Aorta (tissue), 5 donors: ENCODE measurements around the gene UGGT2. TPM values are rescaled to one million over a fixed set of nuclear protein-coding genes. Genes with fewer than 3 reads are reported as not detected.
"Not testable (repeated sequence)": the region's sequence is repeated elsewhere in the genome, so short reads cannot be mapped to it uniquely, and the experiment has no call there.

Experiments used
- ATAC-seq: fragments of 200-7000 bp; cut with Tn5 transposase; one replicate; pipeline ENCODE4 v1.9.1; 2022; ENCODE audit warnings: moderate library complexity; ENCODE audit not compliant: low FRiP score
- DNase-seq, 2 donors: peaks; one replicate each; pipeline ENCODE4 v3.0.0-alpha.2; 2020
- H3K27ac ChIP-seq, 2 donors: one replicate each; pipeline ENCODE4 v1.5.1; 2013; ENCODE audit warnings: low read length in 2 of 2, mild to moderate bottlenecking in 2 of 2, moderate library complexity in 2 of 2, control low read depth in 1 of 2, inconsistent platforms in 1 of 2, low read depth in 1 of 2
- H3K27me3 ChIP-seq, 2 donors: one replicate each; pipeline ENCODE4 v1.6.1; 2013; ENCODE audit warnings: control low read depth in 1 of 2, low read length in 1 of 2, mild to moderate bottlenecking in 1 of 2, moderate library complexity in 1 of 2; ENCODE audit not compliant: insufficient read depth in 2 of 2, control insufficient read depth in 1 of 2
- H3K36me3 ChIP-seq, 2 donors: one replicate each; pipeline ENCODE4 v1.6.1; 2013; ENCODE audit warnings: control low read depth in 1 of 2, low read length in 1 of 2, mild to moderate bottlenecking in 1 of 2; ENCODE audit not compliant: insufficient read depth in 2 of 2, control insufficient read depth in 1 of 2
- H3K4me1 ChIP-seq, 2 donors: one replicate each; pipeline ENCODE4 v1.6.1; 2013; ENCODE audit warnings: low read length in 2 of 2, control low read depth in 1 of 2, mild to moderate bottlenecking in 1 of 2, moderate library complexity in 1 of 2; ENCODE audit not compliant: insufficient read depth in 2 of 2, control insufficient read depth in 1 of 2
- H3K4me3 ChIP-seq, 2 donors: one replicate each; pipeline ENCODE4 v1.5.1; 2013; ENCODE audit warnings: low read length in 2 of 2, control low read depth in 1 of 2, mild to moderate bottlenecking in 1 of 2
- H3K9me3 ChIP-seq: one replicate; pipeline ENCODE4 v1.6.1; 2013; ENCODE audit warnings: mild to moderate bottlenecking, low read length; ENCODE audit not compliant: control insufficient read depth
- WGBS, 2 donors: extraction: QIAGEN DNeasy Blood & Tissue Kit; methylation state at CpG; one replicate each; pipeline ENCODE4 v1.1.7; 2013; 5-methylcytosine and 5-hydroxymethylcytosine counted together
- intact Hi-C, 2 donors: fragments of 100-400 bp; cut with DNase I; formaldehyde crosslinking; loops; one replicate each; pipeline versions ENCODE4 v1.14.2 to v1.15.0; 2022
- polyA plus RNA-seq, 2 donors: library from polyadenylated mRNA; stranded (reverse); fragments of 200-250 nt; gene quantifications; one replicate each; pipeline ENCODE4 v1.2.3, GENCODE V29; 2013
- total RNA-seq, 2 donors: library from RNA; stranded (reverse); fragmentation: NEBNext Ultra II Directional; extraction: Animal tissue kit (Norgen Biotek cat#: 25700); gene quantifications; one replicate each; pipeline ENCODE4 v1.2.1, GENCODE V29; 2021
- donor health status: healthy with polysubstance abuse.
- donor health status: Bipolar disorder and iron deficiency.
- donor health status: DM: no; HTN: no; CAD: no.
- donor health status: DM: no; HTN: no; CAD: no.
- donor health status: DM: yes; HTN: yes; CAD: no.

The UGGT2 gene
- total and polyA plus RNA-seq, 4 donors: 8.3 to 69.8 (median 38.8) TPM

DNA sequence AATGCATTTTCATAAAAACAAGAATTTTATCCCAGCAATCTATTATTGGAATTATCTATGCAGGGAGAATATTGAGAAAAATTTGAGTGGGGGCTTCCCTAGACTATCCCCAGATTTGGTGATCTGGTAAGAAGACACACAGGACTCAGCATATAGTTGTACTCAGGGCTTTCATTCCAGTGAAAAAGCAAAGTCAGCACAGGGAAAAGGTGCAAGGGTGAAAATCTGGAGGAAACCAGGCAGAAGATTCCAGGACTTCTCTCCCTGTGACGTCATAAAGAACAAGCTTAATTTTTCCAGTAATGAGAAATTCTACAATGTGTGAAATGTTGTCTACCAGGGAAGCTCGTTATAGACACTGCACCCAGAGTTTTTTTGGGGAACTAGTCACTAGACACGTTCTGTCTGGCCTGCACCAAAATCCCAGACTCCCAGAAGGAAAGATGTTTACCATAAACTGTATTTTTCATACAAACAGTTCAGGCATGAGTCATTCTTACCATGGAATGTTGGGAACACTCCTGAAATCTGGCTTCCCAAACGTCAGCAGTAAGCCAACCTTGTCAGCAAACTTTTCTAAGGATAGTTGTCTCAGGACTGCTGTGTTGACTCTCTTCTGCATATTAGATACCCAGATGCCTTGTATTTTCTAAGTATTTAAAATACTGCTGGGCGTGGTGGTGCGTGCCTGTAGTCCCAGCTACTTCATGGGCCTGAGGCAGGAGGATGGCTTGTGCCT lies 268.9 kb downstream of the UGGT2 start:
- WGBS, 2 donors: 32 to 35% methylated on average over 6 of the region's 6 CpGs
- intact Hi-C loops: no loop called here
- DNase-seq: no peak
- Histone ChIP-seq H3K27me3 (no peaks in the 10 kb centered on the region), H3K4me1 (peaks cover 0 to 1% of the 10 kb centered on the region in 2 donors), H3K4me3 (no peak overlapping the region), H3K36me3 (no peaks in the 10 kb centered on the region), H3K9me3 (no peaks in the 10 kb centered on the region), H3K27ac (no peak overlapping the region)
- no peak for ATAC-seq

DNA sequence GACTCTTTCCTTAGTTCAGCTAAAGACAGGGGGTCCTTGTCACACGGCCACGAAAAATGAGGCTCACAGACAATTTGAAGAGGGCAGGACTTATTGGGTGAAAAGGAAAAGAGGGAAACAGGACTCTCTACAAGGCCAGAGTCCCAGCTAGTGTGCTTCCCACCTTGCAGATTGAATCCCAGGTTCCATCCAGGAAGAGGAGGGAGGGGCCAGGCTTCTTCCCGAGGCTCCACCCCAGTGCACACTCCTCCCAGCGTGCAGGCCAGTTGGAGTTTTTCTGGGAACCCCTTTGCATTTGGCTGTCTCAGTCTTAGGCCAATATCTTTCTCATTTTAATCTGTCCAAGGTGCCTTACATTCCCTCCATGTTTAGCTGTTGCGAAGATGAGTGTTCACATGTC lies 269.5 kb downstream of the UGGT2 start:
- intact Hi-C loops: no loop called here
- H3K4me3 ChIP-seq: no peak overlapping the region
- H3K4me1 ChIP-seq: peaks cover 0 to 1% of the 10 kb centered on the region in 2 donors
- ATAC-seq (no peak), DNase-seq (no peak)
- no peak overlapping the region for H3K27ac ChIP-seq
- no peaks in the 10 kb centered on the region for H3K9me3 ChIP-seq
- H3K27me3 ChIP-seq: no peaks in the 10 kb centered on the region
- WGBS, 2 donors: 73 to 78% methylated on average over 5 of the region's 5 CpGs
- H3K36me3 ChIP-seq: no peaks in the 10 kb centered on the region

DNA sequence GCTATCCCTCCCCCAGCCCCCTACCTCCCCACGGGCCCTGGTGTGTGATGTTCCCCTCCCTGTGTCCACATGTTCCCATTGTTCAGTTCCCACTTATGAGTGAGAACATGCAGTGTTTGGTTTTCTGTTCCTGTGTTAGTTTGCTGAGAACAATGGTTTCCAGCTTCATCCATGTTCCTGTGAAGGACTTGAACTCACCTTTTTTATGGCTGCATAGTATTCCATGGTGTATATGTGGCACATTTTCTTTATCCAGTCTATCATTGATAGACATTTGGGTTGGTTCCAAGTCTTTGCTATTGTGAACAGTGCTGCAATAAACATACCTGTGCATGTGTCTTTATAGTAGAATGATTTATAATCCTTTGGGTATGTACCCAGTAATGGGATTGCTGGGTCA lies 271.3 kb downstream of the UGGT2 start:
- intact Hi-C loops, H3K4me1 ChIP-seq, H3K27me3 ChIP-seq, ATAC-seq, H3K36me3 ChIP-seq, H3K27ac ChIP-seq, DNase-seq, H3K9me3 ChIP-seq, H3K4me3 ChIP-seq: not testable (repeated sequence)
- 95 to 100% methylated on average over 1 of the region's 1 CpG for WGBS, 2 donors

DNA sequence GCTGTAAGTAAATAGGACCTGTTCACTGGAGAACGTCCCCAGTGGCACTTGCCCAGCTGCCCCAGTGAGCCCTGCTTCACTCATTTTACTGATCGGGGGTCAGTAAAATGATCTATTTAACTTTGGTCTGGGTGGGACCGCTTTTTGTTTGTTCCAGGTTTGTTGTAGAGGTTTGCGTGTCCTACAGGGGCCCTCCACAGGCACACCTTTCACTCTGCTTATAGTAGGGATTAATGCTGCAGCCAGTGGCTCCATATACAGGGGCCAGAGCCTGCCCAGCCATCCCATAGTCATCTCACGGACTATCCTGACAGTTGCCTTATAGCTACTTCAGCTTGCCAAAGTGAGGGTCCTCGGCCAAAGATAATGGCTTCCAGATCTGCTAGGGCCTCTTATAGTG lies 272.2 kb downstream of the UGGT2 start:
- H3K4me1 ChIP-seq: peaks cover 0 to 1% of the 10 kb centered on the region in 2 donors
- ATAC-seq (no peak), DNase-seq (no peak)
- H3K36me3 ChIP-seq: no peaks in the 10 kb centered on the region
- intact Hi-C loops: no loop called here
- H3K27me3 ChIP-seq: no peaks in the 10 kb centered on the region
- WGBS, 2 donors: 96 to 98% methylated on average over 6 of the region's 6 CpGs
- H3K4me3 ChIP-seq: no peak overlapping the region
- H3K9me3 ChIP-seq: no peaks in the 10 kb centered on the region
- H3K27ac ChIP-seq: no peak overlapping the region

DNA sequence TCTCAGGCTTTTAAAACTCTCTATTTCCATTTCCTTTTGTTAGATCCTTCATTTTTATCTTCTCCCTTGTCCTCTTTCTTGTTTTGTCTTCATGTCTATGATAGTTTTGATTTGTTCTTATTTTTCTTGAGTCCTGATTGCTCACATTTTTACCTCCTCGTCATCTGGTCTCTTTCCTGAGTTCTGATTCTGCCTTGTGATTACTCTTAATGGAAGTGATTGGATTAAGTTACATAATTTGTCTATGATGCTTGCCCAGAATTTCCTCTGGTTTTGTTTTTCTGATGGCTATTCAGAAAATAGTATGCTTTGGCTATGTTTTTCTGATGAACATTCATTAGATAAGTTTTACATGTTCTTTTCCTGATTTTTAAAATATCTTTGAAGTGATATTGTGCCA lies 273.7 kb downstream of the UGGT2 start:
- H3K4me1 ChIP-seq: peaks cover 0 to 1% of the 10 kb centered on the region in 2 donors
- H3K27me3 ChIP-seq: no peaks in the 10 kb centered on the region
- intact Hi-C loops: no loop called here
- ATAC-seq (no peak), DNase-seq (no peak)
- no peaks in the 10 kb centered on the region for H3K36me3 ChIP-seq
- H3K27ac ChIP-seq: no peak overlapping the region
- 52 to 66% methylated on average over 1 of the region's 1 CpG for WGBS, 2 donors
- H3K9me3 ChIP-seq: no peaks in the 10 kb centered on the region
- no peak overlapping the region for H3K4me3 ChIP-seq

DNA sequence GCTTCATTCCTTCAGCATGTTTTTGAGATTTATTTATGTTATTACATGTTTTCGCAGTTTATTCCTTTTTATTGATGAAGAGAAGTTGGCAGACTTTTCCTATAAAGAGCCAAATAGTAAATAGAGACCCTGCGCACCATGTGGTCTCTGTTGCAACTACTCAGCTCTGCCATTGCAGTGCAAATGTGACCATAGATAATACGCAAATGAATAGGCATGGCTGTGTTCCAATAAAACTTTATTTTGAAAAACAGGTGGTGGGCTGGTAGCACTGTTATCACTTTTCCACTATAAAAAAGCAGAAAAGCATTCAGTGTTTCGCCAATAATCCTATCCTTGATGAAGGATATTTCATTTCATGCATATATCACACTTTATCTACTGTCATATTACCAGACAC lies 281.3 kb downstream of the UGGT2 start:
- Histone ChIP-seq H3K27me3 (no peaks in the 10 kb centered on the region), H3K27ac (no peak overlapping the region), H3K36me3 (peaks cover 0 to 6% of the 10 kb centered on the region in 2 donors), H3K4me3 (no peak overlapping the region), H3K9me3 (no peaks in the 10 kb centered on the region), H3K4me1 (no peaks in the 10 kb centered on the region)
- no peak for DNase-seq
- WGBS, 2 donors: 92% methylated on average over 4 of the region's 4 CpGs
- intact Hi-C loops: loop anchor here in 1 of 2 donors (5.0 kb wide), 1 partner anchor 95 kb away; the partner anchor contains the start of gene DNAJC3
- no peak for ATAC-seq

DNA sequence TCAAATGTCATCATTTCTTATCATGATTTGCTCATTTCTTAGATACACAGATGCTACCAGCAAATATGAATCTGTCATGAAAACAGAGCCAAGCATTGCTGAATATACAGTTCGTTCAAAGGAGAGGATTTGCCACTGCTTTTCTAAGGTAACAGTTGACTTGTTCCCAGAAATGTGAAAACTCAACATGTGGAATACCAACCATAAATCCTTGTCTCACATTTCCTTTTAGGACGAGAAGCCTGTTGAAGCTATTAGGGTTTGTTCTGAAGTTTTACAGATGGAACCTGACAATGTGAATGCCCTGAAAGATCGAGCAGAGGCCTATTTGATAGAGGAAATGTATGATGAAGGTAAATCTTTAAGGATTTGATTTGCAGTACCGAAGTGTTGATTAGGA lies 289.6 kb downstream of the UGGT2 start:
- Histone ChIP-seq H3K4me3 (no peak overlapping the region), H3K4me1 (no peaks in the 10 kb centered on the region), H3K36me3 (peaks cover 2 to 3% of the 10 kb centered on the region in 2 donors), H3K9me3 (no peaks in the 10 kb centered on the region), H3K27me3 (no peaks in the 10 kb centered on the region), H3K27ac (no peak overlapping the region)
- intact Hi-C loops: no loop called here
- ATAC-seq: no peak
- WGBS, 2 donors: 70 to 80% methylated on average over 4 of the region's 4 CpGs
- no peak for DNase-seq

DNA sequence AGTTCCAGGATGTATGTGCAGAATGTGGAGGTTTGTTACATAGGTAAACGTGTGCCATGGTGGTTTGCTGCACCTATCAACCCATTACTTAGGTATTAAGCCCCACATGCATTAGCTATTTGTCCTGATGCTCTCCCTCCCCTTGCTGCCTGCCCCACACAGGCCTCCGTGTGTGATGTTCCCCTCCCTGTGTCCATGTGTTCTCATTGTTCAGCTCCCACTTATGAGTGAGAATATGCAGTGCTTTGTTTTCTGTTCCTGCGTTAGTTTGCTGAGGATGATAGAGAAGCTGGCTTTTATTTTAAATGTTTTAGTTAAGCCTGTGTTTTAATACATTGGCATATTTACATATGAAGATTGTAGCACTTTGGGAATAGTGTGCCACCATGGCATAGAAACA lies 290.6 kb downstream of the UGGT2 start:
- ATAC-seq, H3K4me3 ChIP-seq, H3K27ac ChIP-seq, DNase-seq, H3K4me1 ChIP-seq, H3K27me3 ChIP-seq, intact Hi-C loops, H3K36me3 ChIP-seq, H3K9me3 ChIP-seq: not testable (repeated sequence)
- 75 to 76% methylated on average over 3 of the region's 3 CpGs for WGBS, 2 donors

DNA sequence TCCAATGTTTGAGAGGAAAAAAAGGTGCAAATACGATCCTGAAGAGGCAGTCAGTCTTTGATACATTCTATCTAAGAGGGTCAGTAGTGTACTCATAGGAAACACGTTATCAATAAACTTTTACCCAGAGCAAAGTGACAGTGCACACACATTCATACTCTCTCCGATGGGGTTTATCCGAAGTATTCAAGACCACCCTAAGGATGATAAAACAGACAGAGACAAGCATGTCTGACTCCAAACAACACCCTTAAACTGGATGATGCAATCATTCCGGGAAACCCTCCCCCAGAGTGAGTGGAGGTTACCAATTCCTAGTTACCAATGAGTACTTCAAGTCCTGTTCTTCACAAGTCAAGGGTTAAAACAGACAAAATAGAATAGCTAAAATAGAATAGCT lies 297.1 kb downstream of the UGGT2 start:
- H3K36me3 ChIP-seq: no peaks in the 10 kb centered on the region
- no peaks in the 10 kb centered on the region for H3K27me3 ChIP-seq
- no peaks in the 10 kb centered on the region for H3K4me1 ChIP-seq
- ATAC-seq (no peak), DNase-seq (no peak)
- intact Hi-C loops: no loop called here
- H3K9me3 ChIP-seq: no peaks in the 10 kb centered on the region
- H3K4me3 ChIP-seq: no peak overlapping the region
- WGBS, 2 donors: 93% methylated on average over 5 of the region's 5 CpGs
- H3K27ac ChIP-seq: no peak overlapping the region
